ENCODE results near the gene TAS1R2. TPM values are rescaled to one million over a fixed set of nuclear protein-coding genes. Genes with fewer than 3 reads are reported as not detected.
"Not testable (repeated sequence)": the region's sequence is repeated elsewhere in the genome, so short reads cannot be mapped to it uniquely, and the experiment has no call there.

The TAS1R2 gene
- total RNA-seq, 1 donor from 2014 or later = not detected

GRCh38 chr1:18861082-18861481, 1.6 kb upstream of the TAS1R2 start:
- Histone ChIP-seq H3K4me1 (ENCODE audit: control insufficient read depth in 3 of 3, insufficient read depth in 3 of 3, low read length in 3 of 3) (no peaks in the 10 kb centered on the region), H3K27ac (ENCODE audit: low read depth, low read length) (no peak overlapping the region), H3K9ac (ENCODE audit: low read depth in 1 of 3, low read length in 3 of 3) (no peak overlapping the region), H3K36me3 (ENCODE audit: control insufficient read depth in 3 of 3, insufficient read depth in 3 of 3, low read length in 3 of 3) (no peaks in the 10 kb centered on the region), H3K9me3 (ENCODE audit: control insufficient read depth in 3 of 3, low read length in 3 of 3) (no peaks in the 10 kb centered on the region), H3K27me3 (ENCODE audit: control insufficient read depth in 3 of 3, insufficient read depth in 3 of 3, low read length in 3 of 3) (peaks cover 0 to 6% (median 0%) of the 10 kb centered on the region in 3 donors), H3K4me3 (ENCODE audit: low read length in 3 of 3) (no peak overlapping the region)

DNA sequence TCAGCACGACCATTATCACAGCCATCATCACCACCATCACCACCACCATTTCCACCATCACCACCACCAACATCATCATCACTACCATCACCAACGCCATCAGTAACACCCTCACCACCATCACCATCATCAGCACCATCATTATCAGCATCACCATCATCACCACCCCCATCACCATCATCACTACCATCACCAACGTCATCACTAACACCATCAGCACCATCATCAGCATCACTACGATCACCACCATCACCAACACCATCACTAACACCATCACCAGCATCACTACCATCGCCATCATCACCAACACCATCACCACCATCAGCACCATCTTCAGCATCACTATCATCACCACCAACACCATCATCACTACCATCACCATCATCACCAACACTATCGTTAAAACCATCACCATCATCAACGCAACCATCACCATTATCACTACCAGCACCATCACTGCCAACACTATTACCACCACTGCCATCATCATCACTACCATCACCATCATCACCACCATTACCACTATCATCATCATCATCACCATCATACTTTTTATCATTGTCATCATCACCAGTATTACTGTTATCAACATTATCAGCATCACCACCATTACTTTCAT, 1.3 kb downstream of the TAS1R2 start:
- Histone ChIP-seq H3K9me3 (ENCODE audit: control insufficient read depth in 3 of 3, low read length in 3 of 3) (no peaks in the 10 kb centered on the region), H3K27ac (ENCODE audit: low read depth, low read length) (no peak overlapping the region), H3K36me3 (ENCODE audit: control insufficient read depth in 3 of 3, insufficient read depth in 3 of 3, low read length in 3 of 3) (no peaks in the 10 kb centered on the region), H3K9ac (ENCODE audit: low read depth in 1 of 3, low read length in 3 of 3) (no peak overlapping the region), H3K4me3 (ENCODE audit: low read length in 3 of 3) (no peak overlapping the region), H3K27me3 (ENCODE audit: control insufficient read depth in 3 of 3, insufficient read depth in 3 of 3, low read length in 3 of 3) (peaks cover 0 to 16% (median 10%) of the 10 kb centered on the region in 3 donors), H3K4me1 (ENCODE audit: control insufficient read depth in 3 of 3, insufficient read depth in 3 of 3, low read length in 3 of 3) (no peaks in the 10 kb centered on the region)

GRCh38 chr1:18856435-18856834, 3.0 kb downstream of the TAS1R2 start:
- Histone ChIP-seq H3K27me3 (ENCODE audit: control insufficient read depth in 3 of 3, insufficient read depth in 3 of 3, low read length in 3 of 3) (peaks cover 3 to 22% (median 20%) of the 10 kb centered on the region in 3 donors), H3K27ac (ENCODE audit: low read depth, low read length) (no peak overlapping the region), H3K36me3 (ENCODE audit: control insufficient read depth in 3 of 3, insufficient read depth in 3 of 3, low read length in 3 of 3) (no peaks in the 10 kb centered on the region), H3K9ac (ENCODE audit: low read depth in 1 of 3, low read length in 3 of 3) (no peak overlapping the region), H3K4me3 (ENCODE audit: low read length in 3 of 3) (no peak overlapping the region), H3K9me3 (ENCODE audit: control insufficient read depth in 3 of 3, low read length in 3 of 3) (no peaks in the 10 kb centered on the region), H3K4me1 (ENCODE audit: control insufficient read depth in 3 of 3, insufficient read depth in 3 of 3, low read length in 3 of 3) (no peaks in the 10 kb centered on the region)

DNA sequence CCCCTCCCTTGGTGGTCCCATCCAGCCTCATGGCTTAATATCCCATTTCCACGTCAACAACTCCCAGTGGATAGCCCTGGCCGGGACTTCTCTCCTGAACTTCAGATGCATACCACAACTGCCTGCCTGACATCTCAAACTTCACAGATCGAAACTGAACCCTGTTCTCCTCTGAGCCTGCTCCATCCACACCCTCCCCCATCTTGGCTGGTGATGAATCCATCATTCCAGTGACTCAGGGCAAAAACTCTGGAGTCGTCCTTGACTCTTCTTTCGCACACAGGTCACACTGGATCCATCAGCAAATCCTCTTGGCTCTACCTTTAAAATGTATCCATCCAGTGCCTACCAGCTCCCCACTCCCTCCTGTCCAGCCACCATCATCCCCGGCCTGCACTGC, 3.9 kb downstream of the TAS1R2 start:
- H3K4me1 ChIP-seq (ENCODE audit: control insufficient read depth in 3 of 3, insufficient read depth in 3 of 3, low read length in 3 of 3) = no peaks in the 10 kb centered on the region
- H3K27ac ChIP-seq (ENCODE audit: low read depth, low read length) = no peak overlapping the region
- H3K9ac ChIP-seq (ENCODE audit: low read depth in 1 of 3, low read length in 3 of 3) = no peak overlapping the region
- H3K36me3 ChIP-seq (ENCODE audit: control insufficient read depth in 3 of 3, insufficient read depth in 3 of 3, low read length in 3 of 3) = no peaks in the 10 kb centered on the region
- H3K9me3 ChIP-seq (ENCODE audit: control insufficient read depth in 3 of 3, low read length in 3 of 3) = no peaks in the 10 kb centered on the region
- no peak overlapping the region for H3K4me3 ChIP-seq (ENCODE audit: low read length in 3 of 3)
- peaks cover 4 to 29% (median 23%) of the 10 kb centered on the region in 3 donors for H3K27me3 ChIP-seq (ENCODE audit: control insufficient read depth in 3 of 3, insufficient read depth in 3 of 3, low read length in 3 of 3)

- Histone ChIP-seq H3K4me3 (ENCODE audit: low read length in 3 of 3) (no peak overlapping the region), H3K4me1 (ENCODE audit: control insufficient read depth in 3 of 3, insufficient read depth in 3 of 3, low read length in 3 of 3) (no peaks in the 10 kb centered on the region), H3K27ac (ENCODE audit: low read depth, low read length) (no peak overlapping the region), H3K36me3 (ENCODE audit: control insufficient read depth in 3 of 3, insufficient read depth in 3 of 3, low read length in 3 of 3) (no peaks in the 10 kb centered on the region), H3K27me3 (ENCODE audit: control insufficient read depth in 3 of 3, insufficient read depth in 3 of 3, low read length in 3 of 3) (peaks cover 8 to 34% (median 31%) of the 10 kb centered on the region in 3 donors), H3K9me3 (ENCODE audit: control insufficient read depth in 3 of 3, low read length in 3 of 3) (no peaks in the 10 kb centered on the region), H3K9ac (ENCODE audit: low read depth in 1 of 3, low read length in 3 of 3) (no peak overlapping the region)
Measured at GRCh38 chr1:18854331-18855025, 5.0 kb downstream of the TAS1R2 start.

DNA sequence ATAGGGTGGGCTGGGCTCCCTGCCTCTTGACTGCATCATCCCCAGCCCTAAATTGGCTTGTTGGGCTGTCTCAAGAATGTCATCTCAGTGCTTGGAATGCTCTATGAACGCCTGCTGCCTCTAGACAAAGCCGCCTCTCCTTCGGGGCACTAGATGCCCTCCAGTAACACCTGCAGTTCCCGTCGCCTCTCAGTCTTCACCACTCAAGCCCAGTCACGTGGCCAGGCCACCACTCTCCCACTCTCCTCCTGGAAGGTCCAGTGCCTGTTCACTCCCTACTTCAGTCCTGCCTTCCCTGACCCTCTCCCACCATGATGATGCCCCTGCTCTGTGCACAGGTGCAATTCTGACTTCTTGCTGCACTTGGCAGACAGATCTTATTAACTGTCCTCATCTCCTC, 7.0 kb downstream of the TAS1R2 start:
- Histone ChIP-seq H3K9ac (ENCODE audit: low read depth in 1 of 3, low read length in 3 of 3) (no peak overlapping the region), H3K4me1 (ENCODE audit: control insufficient read depth in 3 of 3, insufficient read depth in 3 of 3, low read length in 3 of 3) (no peaks in the 10 kb centered on the region), H3K27ac (ENCODE audit: low read depth, low read length) (no peak overlapping the region), H3K9me3 (ENCODE audit: control insufficient read depth in 3 of 3, low read length in 3 of 3) (no peaks in the 10 kb centered on the region), H3K27me3 (ENCODE audit: control insufficient read depth in 3 of 3, insufficient read depth in 3 of 3, low read length in 3 of 3) (peaks cover 8 to 37% (median 32%) of the 10 kb centered on the region in 3 donors), H3K4me3 (ENCODE audit: low read length in 3 of 3) (no peak overlapping the region), H3K36me3 (ENCODE audit: control insufficient read depth in 3 of 3, insufficient read depth in 3 of 3, low read length in 3 of 3) (no peaks in the 10 kb centered on the region)

GRCh38 chr1:18849261-18849711, 10.2 kb downstream of the TAS1R2 start:
- Histone ChIP-seq H3K4me1 (ENCODE audit: control insufficient read depth in 3 of 3, insufficient read depth in 3 of 3, low read length in 3 of 3) (no peaks in the 10 kb centered on the region), H3K27ac (ENCODE audit: low read depth, low read length) (no peak overlapping the region), H3K36me3 (ENCODE audit: control insufficient read depth in 3 of 3, insufficient read depth in 3 of 3, low read length in 3 of 3) (no peaks in the 10 kb centered on the region), H3K27me3 (ENCODE audit: control insufficient read depth in 3 of 3, insufficient read depth in 3 of 3, low read length in 3 of 3) (peaks cover 11 to 36% (median 26%) of the 10 kb centered on the region in 3 donors), H3K4me3 (ENCODE audit: low read length in 3 of 3) (no peak overlapping the region), H3K9ac (ENCODE audit: low read depth in 1 of 3, low read length in 3 of 3) (no peak overlapping the region), H3K9me3 (ENCODE audit: control insufficient read depth in 3 of 3, low read length in 3 of 3) (peaks cover 0 to 2% (median 2%) of the 10 kb centered on the region in 3 donors)

- H3K27ac ChIP-seq (ENCODE audit: low read depth, low read length); H3K4me1 ChIP-seq (ENCODE audit: control insufficient read depth in 3 of 3, insufficient read depth in 3 of 3, low read length in 3 of 3); H3K4me3 ChIP-seq (ENCODE audit: low read length in 3 of 3); H3K9me3 ChIP-seq (ENCODE audit: control insufficient read depth in 3 of 3, low read length in 3 of 3); H3K9ac ChIP-seq (ENCODE audit: low read depth in 1 of 3, low read length in 3 of 3); H3K36me3 ChIP-seq (ENCODE audit: control insufficient read depth in 3 of 3, insufficient read depth in 3 of 3, low read length in 3 of 3): not testable (repeated sequence)
- H3K27me3 ChIP-seq (ENCODE audit: control insufficient read depth in 3 of 3, insufficient read depth in 3 of 3, low read length in 3 of 3) = peaks cover 8 to 30% (median 20%) of the 10 kb centered on the region in 3 donors
Measured at GRCh38 chr1:18847723-18848122, 11.7 kb downstream of the TAS1R2 start.

DNA sequence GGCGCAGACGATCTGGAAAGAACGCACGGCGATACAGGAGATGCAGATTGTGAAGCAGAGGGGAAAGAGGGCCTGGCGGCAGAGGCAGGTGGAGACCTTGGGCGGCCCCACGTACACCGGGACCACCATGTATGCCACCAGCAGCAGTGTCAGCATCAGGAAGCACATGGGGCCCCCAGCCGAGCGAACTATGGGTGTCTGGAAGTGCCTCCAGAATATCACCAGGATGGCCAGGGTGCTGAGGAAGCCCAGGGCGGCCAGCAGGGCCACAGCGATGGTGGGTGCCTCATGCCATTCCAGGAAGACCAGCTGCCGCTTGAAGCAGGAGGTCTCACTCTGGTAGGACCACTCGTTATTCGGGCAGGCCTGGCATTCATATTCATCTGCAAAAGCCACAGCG, 19.3 kb downstream of the TAS1R2 start:
- H3K9me3 ChIP-seq (ENCODE audit: control insufficient read depth in 3 of 3, low read length in 3 of 3) = peaks cover 0 to 2% (median 2%) of the 10 kb centered on the region in 3 donors
- no peak overlapping the region for H3K9ac ChIP-seq (ENCODE audit: low read depth in 1 of 3, low read length in 3 of 3)
- H3K4me1 ChIP-seq (ENCODE audit: control insufficient read depth in 3 of 3, insufficient read depth in 3 of 3, low read length in 3 of 3) = no peaks in the 10 kb centered on the region
- H3K4me3 ChIP-seq (ENCODE audit: low read length in 3 of 3) = no peak overlapping the region
- H3K27me3 ChIP-seq (ENCODE audit: control insufficient read depth in 3 of 3, insufficient read depth in 3 of 3, low read length in 3 of 3) = peaks cover 21 to 34% (median 23%) of the 10 kb centered on the region in 3 donors
- H3K27ac ChIP-seq (ENCODE audit: low read depth, low read length) = no peak overlapping the region
- no peaks in the 10 kb centered on the region for H3K36me3 ChIP-seq (ENCODE audit: control insufficient read depth in 3 of 3, insufficient read depth in 3 of 3, low read length in 3 of 3)

DNA sequence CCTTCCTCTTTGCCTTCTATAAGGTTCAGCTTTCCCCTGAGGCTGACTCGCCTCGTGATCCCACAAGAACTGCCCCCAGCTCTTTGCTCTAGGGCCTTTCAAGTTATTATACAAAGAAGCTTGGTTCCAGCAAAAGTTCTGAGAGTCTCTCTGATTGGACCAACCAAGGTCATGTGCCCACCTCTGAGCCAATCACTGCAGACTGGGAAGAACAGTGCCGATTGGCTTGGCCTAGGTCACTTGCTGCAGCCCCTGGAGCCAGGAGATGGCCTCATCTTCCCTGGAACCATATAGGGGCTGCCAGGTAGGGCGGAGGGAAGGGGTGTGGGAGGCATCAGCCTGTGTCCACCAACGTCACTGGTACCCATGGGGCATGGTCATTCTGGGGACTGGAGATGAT, 22.8 kb downstream of the TAS1R2 start:
- Histone ChIP-seq H3K27ac (ENCODE audit: low read depth, low read length) (no peak overlapping the region), H3K4me1 (ENCODE audit: control insufficient read depth in 3 of 3, insufficient read depth in 3 of 3, low read length in 3 of 3) (no peaks in the 10 kb centered on the region), H3K9ac (ENCODE audit: low read depth in 1 of 3, low read length in 3 of 3) (no peak overlapping the region), H3K27me3 (ENCODE audit: control insufficient read depth in 3 of 3, insufficient read depth in 3 of 3, low read length in 3 of 3) (peaks cover 33 to 42% (median 34%) of the 10 kb centered on the region in 3 donors), H3K9me3 (ENCODE audit: control insufficient read depth in 3 of 3, low read length in 3 of 3) (no peaks in the 10 kb centered on the region), H3K4me3 (ENCODE audit: low read length in 3 of 3) (no peak overlapping the region), H3K36me3 (ENCODE audit: control insufficient read depth in 3 of 3, insufficient read depth in 3 of 3, low read length in 3 of 3) (no peaks in the 10 kb centered on the region)

Measured in skeletal muscle tissue (tissue), 4 donors.